NCI-H2081 treated with DMSO at 0.1 percent for 48 hours (cell line): Measurements from ENCODE around the gene ZBTB39.
"Not testable (repeated sequence)": the region's sequence is repeated elsewhere in the genome, so short reads cannot be mapped to it uniquely, and the experiment has no call there.

Experiments
- DNase-seq: peaks from one replicate; lab custom pipeline; 2025; lab: John Stamatoyannopoulos, UW

The ZBTB39 gene

DNA sequence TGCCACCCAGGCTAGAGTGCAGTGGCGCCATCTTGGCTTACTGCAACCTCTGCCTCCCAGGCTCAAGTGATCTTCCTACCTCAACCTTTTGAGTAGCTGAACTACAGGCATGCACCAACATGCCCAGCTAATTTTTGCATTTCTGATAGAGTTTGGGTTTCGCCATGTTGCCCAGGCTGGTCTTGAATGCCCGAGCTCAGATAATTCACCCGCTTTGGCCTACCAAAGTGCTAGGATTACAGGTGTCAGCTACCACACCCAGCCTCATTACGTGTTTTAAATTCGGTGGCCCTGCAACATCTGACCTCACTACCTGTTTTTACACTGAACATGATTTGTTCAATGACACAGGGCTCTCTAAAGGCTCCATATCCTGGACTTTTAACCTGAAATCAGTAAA lies 26.1 kb downstream of the ZBTB39 start:
- DNase-seq, result no peak

DNA sequence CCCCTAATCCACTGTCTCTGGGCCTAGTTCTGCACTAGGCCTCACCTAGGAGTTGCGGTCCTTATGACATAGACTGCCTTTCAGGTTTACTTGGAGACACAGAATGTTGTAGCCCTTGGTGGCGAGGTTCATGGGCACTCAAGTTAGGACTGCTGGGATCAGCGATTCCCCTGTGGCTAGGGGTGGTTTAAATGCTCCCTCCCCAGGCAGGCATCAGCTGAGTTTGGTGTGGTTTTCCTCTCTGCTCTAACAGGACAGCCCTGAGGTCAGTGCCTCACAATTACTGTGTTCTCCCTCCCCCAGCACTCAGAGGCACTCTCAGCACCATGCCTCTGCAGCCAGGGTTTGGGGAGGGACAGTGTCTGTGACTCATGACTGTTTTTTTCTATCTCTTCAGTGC lies 26.7 kb downstream of the ZBTB39 start:
- no peak for DNase-seq

DNA sequence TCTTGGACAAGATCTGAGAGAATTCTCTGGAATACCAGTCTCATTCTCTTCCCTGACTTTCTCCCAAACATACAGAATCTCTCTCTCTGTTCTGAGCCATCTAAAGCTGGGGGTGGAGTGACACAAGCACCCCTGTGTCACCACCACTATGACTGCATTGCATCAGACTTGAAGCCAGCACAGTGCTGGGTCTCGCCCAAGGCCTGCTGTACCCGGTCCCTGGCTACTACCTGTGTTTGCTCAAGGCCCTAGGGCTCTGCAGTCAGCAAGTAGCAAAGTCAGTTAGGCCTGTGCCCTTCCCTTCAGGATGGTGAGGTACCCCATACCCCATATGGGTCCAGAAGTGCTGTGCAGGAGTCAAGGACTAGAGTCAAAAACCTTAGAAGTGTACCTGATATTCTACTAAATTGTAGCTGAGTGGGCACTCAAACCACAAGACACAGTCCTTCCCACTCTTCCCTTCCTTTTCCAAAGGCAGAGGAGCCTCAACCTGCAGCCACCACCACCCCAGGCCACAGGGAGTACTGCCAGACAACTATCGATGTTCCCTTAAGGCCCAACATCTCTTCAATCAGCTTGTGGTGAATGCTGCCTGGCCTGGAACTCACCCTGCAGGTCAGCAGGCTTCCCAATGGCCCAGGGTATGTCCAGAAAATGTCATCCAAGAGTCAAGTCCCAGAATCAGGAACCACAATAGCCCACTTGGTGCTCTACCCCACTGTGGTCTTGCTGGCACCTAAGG lies 27.8 kb downstream of the ZBTB39 start:
- DNase-seq, result no peak

DNA sequence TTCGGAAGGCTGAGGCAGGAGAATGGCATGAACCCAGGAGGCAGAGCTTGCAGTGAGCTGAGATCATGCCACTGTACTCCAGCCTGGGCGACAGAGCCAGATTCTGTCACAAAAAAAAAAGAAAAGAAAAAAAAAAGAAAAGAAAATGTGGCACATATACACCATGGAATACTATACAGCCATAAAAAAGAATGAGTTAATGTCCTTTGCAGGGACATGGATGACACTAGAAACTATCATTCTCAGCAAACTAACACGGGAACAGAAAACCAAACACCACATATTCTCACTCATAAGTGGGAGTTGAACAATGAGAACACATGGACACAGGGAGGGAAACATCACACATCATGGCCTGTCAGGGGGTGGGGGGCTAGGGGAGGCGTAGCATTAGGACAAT lies 29.0 kb downstream of the ZBTB39 start:
- DNase-seq, result not testable (repeated sequence)

DNA sequence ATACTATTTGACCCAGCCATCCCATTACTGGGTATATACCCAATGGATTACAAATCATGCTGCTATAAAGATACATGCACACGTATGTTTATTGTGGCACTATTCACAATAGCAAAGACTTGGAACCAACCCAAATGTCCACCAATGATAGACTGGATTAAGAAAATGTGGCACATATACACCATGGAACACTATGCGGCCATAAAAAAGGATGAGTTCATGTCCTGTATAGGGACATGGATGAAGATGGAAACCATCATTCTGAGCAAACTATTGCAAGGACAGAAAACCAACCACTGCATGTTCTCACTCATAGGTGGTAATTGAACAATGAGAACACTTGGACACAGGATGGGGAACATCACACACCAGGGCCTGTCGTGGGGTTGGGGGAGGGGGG lies 32.1 kb downstream of the ZBTB39 start:
- not testable (repeated sequence) for DNase-seq

DNA sequence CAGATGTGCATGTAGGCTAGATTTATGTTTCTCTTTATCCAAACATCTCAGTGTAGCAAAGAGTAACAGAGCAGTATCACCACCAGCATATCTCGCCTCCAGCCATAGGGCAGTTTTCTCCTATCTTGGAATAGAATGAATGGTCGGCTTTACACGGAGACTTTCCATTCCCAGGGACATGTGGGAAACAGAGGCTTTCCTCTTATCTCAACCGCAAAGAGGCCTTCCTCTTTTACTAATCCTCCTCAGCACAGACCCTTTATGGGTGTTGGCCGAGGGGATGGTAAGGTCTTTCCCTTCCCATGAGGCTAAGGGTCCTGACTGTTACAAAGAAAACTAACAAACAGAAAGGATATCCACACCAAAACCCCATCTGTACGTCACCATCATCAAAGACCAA lies 37.4 kb downstream of the ZBTB39 start:
- DNase-seq, result not testable (repeated sequence)

DNA sequence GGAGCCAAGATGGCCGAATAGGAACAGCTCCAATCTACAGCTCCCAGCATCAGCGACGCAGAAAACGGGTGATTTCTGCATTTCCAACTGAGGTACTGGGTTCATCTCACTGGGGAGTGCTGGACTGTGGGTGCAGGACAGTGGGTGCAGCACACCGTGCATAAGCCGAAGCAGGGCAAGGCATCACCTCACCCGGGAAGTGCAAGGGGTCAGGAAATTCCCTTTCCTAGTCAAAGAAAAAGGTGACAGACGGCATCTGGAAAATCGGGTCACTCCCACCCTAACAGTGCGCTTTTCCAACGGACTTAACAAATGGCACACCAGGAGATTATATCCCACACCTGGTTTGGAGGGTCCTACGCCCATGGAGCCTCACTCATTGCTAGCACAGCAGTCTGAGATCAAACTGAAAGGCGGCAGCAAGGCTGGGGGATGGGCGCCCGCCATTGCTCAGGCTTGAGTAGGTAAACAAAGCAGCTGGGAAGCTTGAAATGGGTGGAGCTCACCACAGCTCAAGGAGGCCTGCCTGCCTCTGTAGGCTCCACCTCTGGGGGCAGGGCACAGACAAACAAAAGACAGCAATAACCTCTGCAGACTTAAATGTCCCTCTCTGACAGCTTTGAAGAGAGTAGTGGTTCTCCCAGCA lies 40.2 kb downstream of the ZBTB39 start:
- DNase-seq, result not testable (repeated sequence)

DNA sequence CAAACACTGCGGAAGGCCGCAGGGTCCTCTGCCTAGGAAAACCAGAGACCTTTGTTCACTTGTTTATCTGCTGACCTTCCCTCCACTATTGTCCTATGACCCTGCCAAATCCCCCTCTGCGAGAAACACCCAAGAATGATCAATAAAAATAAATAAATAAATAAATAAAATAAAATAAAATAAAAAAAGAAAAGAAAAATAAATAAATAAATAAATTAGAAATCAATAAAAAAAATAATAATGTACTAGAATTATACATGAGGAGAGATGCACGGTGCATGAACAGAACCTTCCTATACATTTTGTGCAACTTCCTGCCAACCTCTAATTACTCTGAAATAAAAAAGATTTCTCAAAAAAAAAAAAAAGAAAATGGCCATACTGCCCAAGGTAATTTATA lies 41.2 kb downstream of the ZBTB39 start:
- not testable (repeated sequence) for DNase-seq

DNA sequence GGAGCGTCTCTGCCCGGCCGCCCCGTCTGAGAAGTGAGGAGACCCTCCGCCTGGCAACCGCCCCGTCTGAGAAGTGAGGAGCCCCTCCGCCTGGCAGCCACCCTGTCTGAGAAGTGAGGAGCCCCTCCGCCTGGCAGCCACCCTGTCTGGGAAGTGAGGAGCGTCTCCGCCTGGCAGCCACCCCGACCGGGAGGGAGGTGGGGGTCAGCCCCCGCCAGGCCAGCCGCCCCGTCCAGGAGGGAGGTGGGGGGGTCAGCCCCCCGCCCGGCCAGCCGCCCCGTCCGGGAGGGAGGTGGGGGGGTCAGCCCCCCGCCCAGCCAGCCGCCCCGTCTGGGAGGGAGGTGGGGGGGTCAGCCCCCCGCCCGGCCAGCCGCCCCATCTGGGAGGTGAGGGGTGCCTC lies 42.8 kb downstream of the ZBTB39 start:
- not testable (repeated sequence) for DNase-seq

DNA sequence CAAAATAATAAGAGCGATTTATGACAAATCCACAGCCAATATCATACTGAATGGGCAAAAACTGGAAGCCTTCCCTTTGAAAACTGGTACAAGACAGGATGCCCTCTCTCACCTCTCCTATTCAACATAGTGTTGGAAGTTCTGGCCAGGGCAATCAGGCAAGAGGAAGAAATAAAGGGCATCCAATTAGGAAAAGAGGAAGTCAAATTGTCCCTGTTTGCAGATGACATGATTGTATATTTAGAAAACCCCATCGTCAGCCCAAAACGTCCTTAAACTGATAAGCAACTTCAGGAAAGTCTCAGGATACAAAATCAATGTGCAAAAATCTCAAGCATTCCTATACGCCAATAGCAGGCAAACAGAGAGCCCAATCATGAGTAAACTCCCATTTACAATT lies 44.1 kb downstream of the ZBTB39 start:
- not testable (repeated sequence) for DNase-seq

DNA sequence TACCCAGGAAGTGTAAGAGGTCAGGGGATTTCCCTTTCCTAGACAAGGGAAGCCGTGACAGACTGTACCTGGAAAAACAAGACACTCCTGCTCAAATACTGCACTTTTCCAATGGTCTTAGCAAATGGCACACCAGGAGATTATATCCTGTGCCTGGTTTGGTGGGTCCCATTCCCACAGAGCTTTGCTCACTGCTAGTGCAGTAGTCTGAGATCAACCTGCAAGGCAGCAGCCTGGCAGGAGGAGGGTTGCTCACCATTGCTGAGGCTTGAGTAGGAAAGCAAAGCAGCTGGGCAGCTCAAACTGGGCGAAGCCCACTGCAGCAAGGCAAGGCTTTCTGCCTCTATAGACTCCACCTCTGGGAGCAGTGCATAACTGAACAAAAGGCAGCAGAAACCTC lies 47.9 kb downstream of the ZBTB39 start:
- no peak for DNase-seq

DNA sequence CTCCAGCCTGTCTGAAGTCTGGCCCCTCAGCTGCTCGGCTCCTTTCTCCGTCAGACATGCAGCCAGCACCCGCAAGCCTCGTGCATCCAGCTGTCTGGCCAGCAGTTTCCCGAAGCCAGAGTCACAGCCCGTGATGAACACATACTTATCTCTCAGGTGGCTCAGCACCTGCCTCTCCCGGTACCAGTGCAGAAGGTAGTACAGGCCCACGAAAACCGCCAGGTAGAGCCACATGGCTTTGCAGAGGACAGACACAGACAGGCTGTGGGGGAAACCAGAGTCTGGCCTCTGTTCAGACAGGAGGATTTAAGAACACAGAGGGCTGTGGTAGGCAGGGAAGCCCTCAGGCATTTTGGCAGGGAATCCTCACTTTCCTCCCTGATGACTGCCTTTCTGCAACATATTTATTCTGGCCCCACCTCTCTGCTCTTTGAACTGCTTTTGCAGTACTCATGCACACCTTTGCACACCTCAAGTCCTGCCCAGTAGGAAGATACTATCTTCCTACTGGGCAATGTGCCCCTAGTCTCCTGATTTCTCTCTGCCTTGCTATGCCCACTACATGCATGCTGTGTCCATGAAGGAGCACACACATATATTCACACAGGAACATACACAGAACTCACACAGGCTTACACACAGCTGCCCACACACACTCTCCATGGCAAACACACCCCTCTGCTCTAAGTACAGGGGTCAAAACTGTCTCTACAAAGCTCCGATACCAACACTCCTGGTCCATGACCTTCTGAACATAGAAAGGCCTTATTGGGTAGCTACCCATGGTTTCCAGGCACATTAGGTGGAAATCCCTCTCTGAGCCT lies 48.9 kb downstream of the ZBTB39 start, which contains the start of gene RDH16:
TSS of gene RDH16 (minus strand) at position 380 of the 824 bp plus-strand sequence. CDS start at position 234, 146 bp downstream.
- DNase-seq, result no peak

DNA sequence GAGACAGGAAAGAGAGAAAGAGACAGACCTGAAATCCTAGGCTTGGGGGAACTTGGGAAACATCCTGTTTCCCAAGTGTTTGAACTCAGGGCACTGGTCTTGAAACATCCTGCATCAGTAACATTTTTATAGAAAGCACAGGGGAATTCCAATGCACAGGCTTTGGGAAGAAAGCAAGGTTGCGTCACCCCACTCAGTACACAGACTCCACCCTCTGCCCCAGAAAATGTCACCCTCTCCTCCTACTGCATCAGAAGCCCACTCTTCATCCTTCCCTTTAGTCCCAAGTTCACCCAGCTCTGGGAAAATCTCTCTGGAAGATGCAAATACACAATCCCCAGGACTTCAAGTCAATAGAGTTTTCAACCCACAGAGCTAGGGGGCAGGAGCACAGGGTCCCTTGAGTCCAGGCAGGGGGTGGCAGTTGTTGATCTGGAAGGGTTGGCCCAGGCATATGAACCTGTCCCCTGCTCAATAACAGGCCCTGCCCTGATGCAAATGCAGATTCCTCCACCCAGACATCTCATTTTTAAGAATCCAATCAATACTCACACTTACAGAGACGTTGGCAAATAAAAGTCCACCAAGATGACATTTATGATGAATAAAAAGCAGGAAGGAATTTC lies 50.6 kb downstream of the ZBTB39 start:
- DNase-seq, result no peak

DNA sequence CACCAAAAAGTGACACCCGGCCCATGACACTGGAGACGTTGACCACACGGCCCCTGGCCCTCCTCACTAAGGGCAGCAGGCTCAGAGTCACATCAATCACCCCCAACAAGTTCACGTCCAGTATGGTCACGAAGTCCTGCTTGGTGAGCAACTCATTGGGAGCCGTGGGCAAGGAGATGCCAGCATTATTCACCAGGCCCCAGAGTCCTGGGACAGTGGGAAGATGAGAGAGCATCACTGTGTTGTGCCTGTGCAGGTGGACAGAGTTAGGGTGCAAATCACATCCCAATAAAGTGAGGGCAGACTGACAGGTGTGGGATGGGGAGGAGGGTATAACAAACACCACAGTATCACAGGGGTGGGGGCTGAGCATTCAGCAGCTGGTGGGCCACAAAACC lies 51.4 kb downstream of the ZBTB39 start:
- no peak for DNase-seq

DNA sequence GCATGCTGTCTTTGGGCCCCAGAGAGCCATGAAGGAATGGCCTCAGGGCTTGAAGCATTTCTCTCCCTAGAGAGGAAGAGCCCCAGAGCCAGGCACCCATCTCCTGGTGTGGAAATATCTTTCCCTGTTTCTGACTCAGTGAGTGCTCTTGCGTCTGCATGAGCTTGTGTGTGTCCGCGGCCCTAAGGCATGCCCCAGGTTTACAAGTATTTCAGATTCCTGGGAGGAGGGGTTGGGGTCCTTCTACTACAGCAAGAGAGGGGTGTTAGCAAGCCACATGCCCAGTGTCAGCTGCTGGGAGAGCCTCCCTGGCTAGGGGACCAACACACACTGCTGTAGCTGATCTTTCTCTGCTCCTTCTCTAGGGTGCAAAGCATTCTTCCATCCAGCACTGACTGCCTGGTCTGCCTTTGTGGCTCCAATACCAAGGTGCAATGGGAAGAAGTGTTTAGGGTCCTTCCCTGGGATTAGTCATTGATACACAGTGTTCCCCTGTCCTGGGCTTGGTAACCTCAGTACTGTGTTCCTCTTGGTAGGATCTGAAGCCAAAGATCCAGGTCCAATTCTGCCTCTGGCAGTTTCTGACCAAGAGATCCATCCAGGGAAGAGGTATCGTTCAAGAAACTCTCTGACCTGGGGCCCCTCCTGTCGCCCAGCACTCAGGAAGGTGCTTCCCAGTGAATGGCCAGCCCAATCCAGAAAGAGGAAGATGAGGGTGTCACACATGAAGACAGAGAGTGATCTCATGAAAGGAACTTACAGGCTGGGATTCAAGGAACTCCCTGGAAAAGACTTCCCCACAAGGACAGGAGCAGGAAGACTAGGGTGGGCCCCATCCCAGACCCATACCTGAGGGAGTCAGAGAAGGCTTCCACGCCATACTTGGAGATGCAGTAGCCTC lies 52.0 kb downstream of the ZBTB39 start:
- no peak for DNase-seq

DNA sequence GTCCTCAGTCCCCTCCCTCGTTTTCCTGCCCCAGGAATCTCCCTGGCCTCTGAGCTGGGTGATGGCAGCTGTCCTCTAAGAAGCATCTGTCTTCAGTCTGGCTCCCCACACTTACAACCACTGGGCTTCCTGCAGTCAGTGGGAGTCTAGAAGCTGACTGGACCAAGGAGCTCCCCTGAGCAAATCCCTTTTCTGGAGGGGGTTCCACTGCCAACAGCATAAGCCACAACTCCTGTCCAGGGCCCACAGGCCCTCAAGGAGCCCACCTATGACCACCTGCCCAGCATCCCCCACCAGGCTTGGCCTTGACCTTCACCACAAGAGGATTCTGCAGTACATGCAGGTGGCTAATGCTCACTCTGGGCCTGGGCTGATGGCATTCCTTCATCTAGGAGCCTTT lies 53.0 kb downstream of the ZBTB39 start:
- DNase-seq, result no peak

DNA sequence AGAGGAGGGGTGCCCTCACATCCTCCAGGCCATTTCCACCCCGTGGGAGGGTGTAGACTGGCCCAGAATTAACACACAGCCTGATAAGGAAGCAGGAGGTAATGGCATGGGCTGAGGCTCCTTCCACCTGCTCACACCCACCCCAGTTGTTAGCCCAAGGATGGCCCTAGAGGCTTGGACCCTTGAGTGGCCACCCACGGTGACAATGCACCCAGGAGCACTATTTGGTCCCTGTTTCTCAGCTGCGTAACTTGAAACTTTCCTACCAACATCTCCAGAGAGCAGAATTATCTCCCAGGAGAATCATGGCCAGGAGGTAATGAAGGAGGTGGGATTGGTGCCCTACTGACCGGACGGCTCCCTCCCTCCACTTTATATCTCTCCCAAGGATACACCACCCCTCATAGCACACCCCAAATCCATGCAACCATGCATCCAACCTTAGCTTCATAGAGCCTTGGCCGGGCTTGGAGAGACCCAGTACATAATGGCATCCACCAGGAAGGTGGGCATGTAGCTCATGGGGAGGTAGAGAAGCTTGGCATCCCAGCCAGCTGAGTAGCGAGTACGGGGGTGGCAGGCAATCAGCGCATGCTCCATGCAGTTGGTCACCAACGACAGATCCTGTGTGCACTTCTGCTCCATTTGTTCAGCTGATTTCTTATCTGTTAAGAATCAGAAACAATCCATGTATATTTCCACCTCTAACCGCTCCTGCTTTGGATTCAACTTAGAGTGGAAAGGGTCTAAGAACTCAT lies 54.6 kb downstream of the ZBTB39 start:
- DNase-seq, result no peak

DNA sequence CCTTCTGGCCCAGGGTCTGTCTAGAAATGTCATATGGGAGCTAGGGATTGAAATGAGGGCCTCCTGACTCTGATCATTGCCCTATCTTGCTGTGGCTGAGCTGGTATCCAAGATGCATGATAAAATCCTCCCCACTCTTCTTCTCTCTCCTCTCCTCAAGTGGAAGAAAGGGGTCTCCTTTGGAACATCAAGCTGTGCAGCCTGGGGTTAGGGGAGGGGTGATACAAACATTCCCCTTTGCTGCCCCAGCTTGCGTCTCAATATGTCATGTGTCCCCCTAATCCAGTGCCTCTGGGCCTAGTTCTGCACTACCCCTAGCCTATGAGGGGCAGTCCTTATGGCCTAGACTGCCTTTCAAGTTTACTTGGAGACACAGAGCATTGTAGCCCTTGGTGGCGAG lies 57.5 kb downstream of the ZBTB39 start:
- no peak for DNase-seq
